ENCODE results near the gene PRKCA. TPM values are rescaled to one million over a fixed set of nuclear protein-coding genes. Genes with fewer than 3 reads are reported as not detected.
A peak's percentile ranks its signal among the peaks of the same experiment; 100 is the strongest.

PRKCA gene
- total RNA-seq, 2 donors from 2014 or later: 43.0 to 53.0 TPM

- intact Hi-C loops (cut with DNase I, micrococcal nuclease): no loop called here
- DNase-seq: no peak
- ATAC-seq: no peak
Measured at GRCh38 chr17:66511135-66511534, 208.7 kb downstream of the PRKCA start.

DNA sequence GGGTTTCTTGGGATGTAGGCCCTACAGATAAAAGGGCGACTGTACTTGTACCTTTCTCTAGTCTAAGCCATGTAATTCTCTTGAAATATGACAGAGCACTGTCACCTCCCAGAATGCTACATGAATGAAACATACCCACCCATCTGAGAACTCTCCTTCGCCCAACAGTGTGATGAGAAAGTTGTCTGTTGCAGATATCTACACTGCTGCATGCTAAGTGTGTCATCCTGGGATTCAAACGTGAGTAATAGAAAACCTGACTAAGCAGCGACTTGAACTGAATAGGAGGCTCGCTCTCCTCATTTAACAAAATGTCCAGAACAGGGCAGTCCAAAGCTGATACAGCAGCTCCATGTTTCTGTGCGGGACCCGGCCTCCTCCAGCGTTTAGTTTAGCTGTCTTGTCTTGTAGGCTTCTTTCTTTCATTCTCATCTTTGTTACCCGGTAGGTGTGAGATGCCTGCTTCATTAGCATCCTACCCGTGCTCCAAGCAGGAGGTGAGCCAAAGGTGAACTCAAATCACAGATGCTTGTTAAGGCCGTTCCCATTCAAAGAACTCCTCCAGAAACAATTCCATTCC is 211.9 kb downstream of the PRKCA start:
- ATAC-seq (no peak), DNase-seq (no peak)
- intact Hi-C loops (cut with DNase I, micrococcal nuclease): no loop called here

GRCh38 chr17:66515974-66516373 is 213.6 kb downstream of the PRKCA start:
- DNase-seq: no peak
- ATAC-seq: no peak
- intact Hi-C loops (cut with DNase I, micrococcal nuclease): no loop called here

- intact Hi-C loops (cut with DNase I, micrococcal nuclease): no loop called here
- no peak for DNase-seq
- ATAC-seq: no peak
Measured at GRCh38 chr17:66517336-66518009, 215.1 kb downstream of the PRKCA start.

DNA sequence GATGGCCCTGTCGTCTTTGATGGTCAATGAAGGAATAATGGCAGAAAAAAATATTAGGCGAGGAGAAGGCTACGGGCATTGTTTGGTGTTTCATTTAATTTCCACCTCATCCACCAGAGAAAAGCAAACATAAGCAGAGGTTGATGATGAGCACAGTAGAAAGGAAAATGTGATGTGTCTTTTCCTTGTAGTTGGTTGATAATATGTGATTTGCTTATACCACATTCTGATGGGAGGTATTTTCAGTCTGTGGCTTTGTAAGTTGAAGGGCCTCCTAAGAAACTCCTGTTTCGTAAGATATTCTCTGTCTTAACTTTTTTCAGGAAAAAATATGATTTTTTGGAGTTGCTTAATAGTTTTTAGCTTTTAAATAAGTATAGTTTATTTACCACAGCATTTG is 215.7 kb downstream of the PRKCA start:
- ATAC-seq: no peak
- no peak for DNase-seq

GRCh38 chr17:66518677-66519076 is 216.3 kb downstream of the PRKCA start:
- DNase-seq (no peak), ATAC-seq (no peak)
- intact Hi-C loops (cut with DNase I, micrococcal nuclease): no loop called here

More for the DNA sequence above, 215.7 kb downstream of the PRKCA start:
- intact Hi-C loops (cut with DNase I, micrococcal nuclease): no loop called here

DNA sequence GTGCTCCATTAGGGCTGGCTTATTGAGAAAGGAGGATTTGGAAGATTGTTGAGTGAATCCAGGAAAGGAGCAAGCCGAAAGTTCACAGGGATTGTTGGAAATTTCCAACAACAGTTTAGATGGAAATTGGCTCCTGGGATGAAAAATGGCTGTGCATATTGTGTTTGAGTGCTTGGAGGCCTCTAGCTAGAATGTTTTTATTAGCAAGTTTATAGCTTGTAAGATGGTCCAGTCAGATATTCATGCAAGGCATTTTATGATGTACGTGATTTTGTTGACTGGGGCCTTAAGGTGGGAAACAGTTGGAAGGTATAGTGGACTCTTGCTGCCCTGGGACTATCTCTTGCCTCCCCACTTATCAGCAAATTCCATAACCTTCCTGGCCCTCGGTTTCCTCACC is 216.7 kb downstream of the PRKCA start:
- ATAC-seq: no peak
- intact Hi-C loops (cut with DNase I, micrococcal nuclease): no loop called here
- no peak for DNase-seq

DNA sequence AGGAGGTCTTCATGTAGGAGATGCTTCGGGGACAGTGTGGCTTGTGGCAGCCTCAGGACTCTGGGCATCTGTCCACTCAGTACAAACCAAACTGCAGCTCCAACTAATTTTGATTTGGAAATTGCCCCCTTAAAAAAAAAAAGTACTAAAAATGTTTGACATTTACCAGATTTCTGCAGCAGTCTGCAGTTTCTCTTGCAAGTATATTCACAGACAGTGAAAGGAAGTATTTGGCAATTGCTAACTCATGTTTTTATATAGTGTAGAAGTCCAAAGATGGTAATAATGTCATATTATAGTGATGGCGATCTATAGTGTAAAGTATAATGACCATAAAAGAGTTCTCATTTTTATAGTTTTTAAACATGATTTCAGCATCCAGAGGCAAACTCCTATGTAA is 218.6 kb downstream of the PRKCA start:
- intact Hi-C loops (cut with DNase I, micrococcal nuclease): no loop called here
- no peak for DNase-seq
- ATAC-seq: peak; percentile 30

GRCh38 chr17:66522591-66523272 is 220.3 kb downstream of the PRKCA start:
- intact Hi-C loops (cut with DNase I, micrococcal nuclease): no loop called here
- no peak for ATAC-seq

DNA sequence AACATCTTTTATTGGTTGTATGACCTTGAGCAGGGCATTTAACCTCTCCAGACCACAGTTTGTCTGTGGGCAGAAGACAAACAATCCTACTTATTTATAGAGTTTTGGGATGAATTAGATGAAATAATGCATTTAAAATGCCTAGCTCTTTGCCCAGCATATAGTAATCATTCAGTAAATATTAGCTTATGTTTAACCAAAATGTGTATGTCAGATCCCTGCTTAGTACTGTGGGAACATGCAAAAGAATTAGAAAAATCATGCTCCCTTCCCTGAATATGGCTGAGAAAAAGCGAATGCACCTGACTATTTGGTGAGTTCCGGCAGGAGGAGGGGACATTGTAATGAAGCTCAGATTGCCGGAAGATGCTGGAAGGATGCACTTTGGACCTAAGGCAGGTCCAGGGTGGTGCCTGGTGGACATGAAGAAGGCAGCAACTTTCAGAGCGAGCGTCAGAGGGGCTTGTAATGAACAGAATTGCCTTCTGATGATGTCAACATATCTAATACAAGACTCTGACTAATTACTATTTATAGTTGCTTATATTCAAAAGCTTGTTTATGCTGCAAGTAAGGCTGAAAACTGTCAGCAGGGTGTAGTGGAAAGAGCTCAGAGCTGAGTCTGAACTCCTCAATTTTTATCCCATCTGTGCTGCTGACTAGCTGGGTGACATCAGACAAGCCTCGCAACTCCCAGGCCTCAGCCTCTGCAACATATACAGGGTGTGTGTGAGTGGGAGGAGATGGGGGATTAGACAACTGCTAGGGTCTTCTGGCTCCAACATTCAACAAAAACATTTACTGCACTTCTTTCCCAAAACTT is 221.2 kb downstream of the PRKCA start:
- intact Hi-C loops (cut with DNase I, micrococcal nuclease): no loop called here
- ATAC-seq (peak; percentile 97), DNase-seq (peak; percentile 65 to 70)

More at GRCh38 chr17:66522591-66523272, 220.3 kb downstream of the PRKCA start:
- no peak for DNase-seq

- DNase-seq: no peak
- intact Hi-C loops (cut with DNase I, micrococcal nuclease): no loop called here
- no peak for ATAC-seq
Measured at GRCh38 chr17:66524877-66525276, 222.5 kb downstream of the PRKCA start.

GRCh38 chr17:66525338-66525737 is 222.9 kb downstream of the PRKCA start:
- DNase-seq: no peak
- intact Hi-C loops (cut with DNase I, micrococcal nuclease): no loop called here
- ATAC-seq: no peak

DNA sequence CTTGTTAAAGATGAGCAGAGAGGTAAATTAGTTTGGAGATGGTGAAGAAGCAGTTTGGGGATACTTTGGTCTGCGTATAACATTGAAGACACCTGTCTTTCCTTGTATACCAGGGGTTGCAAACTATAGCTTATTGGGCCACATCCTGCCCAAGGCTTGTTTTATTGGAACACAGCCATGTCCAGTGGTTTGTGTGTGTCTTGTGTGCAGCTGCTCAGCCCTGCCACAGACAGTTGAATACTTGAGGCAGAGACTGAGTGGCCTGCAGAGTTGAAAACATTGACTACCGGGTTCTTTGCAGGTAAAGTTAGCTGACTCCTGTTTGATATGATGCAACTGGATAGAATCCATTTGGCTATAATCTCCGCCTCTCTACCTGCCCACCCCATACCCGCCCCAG is 224.4 kb downstream of the PRKCA start:
- DNase-seq: no peak
- ATAC-seq: no peak
- intact Hi-C loops (cut with DNase I, micrococcal nuclease): no loop called here

DNA sequence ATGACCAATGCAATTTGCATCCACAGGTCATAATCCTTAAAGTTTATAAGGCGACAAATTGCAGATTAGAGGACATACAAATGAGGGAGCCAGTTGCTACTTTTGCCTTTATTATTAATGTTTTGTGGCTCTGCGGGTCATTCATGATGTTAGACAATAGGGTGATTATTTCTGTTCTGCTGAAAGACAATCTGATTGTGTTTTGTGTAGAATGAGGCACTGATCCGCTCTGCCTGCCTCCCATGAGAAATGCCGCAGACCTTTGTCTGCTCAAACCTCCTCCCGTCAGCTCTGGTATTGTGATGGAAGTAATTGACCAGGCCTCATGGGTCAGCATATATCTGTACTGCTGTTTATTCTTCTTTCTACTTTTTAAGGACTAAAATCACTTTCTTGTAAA is 224.9 kb downstream of the PRKCA start:
- intact Hi-C loops (cut with DNase I, micrococcal nuclease): no loop called here
- no peak for ATAC-seq
- DNase-seq: no peak

DNA sequence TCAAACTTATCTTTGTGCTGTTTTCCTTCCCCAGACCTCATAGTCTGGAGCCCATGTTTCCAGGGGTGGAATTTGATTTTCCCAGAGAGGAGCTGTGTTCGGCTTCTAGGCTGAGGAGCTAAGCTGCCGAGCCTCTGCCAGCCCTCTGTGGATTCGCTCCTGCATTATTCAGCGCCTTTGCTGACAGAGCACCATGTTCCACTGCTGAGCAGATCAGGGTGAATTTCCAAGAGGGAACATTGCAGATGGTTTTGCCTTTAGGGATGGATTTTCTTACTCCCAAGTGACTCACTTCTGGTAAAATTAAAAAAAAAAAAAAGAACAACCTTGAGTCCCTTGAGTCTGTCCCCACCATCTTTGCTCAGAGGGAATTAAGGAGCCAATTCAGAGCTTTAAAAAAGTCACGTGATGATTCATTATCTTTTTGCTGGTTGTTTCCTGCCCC is 229.5 kb downstream of the PRKCA start:
- intact Hi-C loops (cut with DNase I, micrococcal nuclease): no loop called here
- no peak for DNase-seq
- no peak for ATAC-seq

DNA sequence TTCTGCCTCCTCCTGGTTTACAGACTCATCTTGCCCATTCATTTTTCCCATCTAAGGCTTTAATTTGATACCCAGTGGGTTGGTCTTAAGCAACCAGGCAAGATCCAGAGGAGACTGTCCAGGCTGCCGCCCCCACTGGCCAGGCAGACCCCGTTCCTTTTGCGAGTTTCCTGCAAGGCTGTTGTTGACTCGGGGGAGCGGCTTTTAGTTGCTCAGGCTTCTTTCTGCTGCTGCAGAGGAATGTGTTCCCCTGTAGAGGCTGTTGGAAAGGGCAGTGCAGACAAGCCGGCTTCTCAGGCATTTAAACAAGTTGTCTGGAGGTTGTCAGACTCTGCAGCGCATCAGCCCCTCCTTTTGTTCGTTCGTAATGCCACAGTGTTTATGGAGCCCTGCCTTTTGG is 231.2 kb downstream of the PRKCA start:
- no peak for DNase-seq
- intact Hi-C loops (cut with DNase I, micrococcal nuclease): no loop called here

GRCh38 chr17:66533986-66534385 is 231.6 kb downstream of the PRKCA start:
- ATAC-seq (no peak), DNase-seq (no peak)
- intact Hi-C loops (cut with DNase I, micrococcal nuclease): no loop called here

More for the DNA sequence above, 231.2 kb downstream of the PRKCA start:
- ATAC-seq: no peak

DNA sequence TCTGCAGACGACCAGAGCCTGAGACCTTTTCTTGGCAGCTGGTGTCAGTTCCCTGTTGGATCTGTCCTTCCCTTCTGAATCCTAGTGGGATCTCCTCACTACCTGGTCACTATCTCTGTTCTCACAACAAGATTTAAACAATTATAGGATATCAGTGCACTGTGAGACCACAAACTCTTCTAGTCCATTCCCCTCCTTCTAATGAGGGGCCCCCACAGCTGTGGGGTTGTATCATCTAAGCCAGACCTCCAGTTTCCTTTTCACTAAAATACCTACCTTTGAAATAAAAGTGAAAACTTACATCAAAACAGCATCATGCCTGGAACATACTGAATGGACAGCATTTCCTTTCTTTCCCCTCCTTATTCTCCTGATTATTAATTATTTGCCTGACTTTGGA is 233.2 kb downstream of the PRKCA start:
- DNase-seq (no peak), ATAC-seq (no peak)
- intact Hi-C loops (cut with DNase I, micrococcal nuclease): no loop called here

GRCh38 chr17:66537502-66537901 is 235.1 kb downstream of the PRKCA start:
- intact Hi-C loops (cut with DNase I, micrococcal nuclease): no loop called here
- DNase-seq (no peak), ATAC-seq (no peak)

Measured in left colon (tissue), 2 donors.